ENCODE data around the gene SLC27A5.
A peak's percentile ranks its signal among the peaks of the same experiment; 100 is the strongest.

SLC27A5 gene

DNA sequence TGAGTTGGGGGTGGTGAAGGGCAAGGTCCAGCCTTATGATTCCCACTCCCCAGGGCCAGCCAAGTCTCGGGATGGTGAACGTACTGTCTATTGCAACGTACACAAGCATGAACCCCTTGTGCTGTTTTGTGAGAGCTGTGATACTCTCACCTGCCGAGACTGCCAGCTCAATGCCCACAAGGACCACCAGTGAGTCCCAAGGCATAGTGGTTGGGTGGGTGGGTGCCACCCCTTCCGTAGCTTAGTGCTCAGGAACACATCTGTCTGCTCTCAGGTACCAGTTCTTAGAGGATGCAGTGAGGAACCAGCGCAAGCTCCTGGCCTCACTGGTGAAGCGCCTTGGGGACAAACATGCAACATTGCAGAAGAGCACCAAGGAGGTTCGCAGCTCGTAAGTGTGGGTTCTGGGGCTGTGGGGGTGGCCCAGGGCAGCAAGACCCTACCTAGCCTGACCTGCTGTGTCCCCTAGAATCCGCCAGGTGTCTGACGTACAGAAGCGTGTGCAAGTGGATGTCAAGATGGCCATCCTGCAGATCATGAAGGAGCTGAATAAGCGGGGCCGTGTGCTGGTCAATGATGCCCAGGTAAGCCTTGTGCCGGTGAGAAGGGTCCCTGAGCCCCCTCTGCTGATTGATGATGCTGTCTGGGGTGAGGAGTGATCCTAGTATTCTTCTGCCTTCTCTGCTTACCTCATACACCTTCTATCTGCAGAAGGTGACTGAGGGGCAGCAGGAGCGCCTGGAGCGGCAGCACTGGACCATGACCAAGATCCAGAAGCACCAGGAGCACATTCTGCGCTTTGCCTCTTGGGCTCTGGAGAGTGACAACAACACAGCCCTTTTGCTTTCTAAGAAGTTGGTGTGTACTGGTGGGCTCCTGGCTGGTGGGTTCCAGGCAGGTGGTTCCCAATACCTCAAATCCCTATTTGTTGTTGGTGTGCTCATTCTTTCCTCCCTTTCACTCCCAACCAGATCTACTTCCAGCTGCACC lies 35.8 kb upstream of the SLC27A5 start:
- ATAC-seq (ENCODE audit: insufficient read depth, low read depth), result no peak
- Histone ChIP-seq H3K9me3 (ENCODE audit: insufficient read depth, low read length, severe bottlenecking) (no peaks in the 10 kb centered on the region), H3K36me3 (ENCODE audit: insufficient read depth, low read length) (peaks cover 80% of the 10 kb centered on the region), H3K27ac (ENCODE audit: low read length) (no peak overlapping the region), H3K4me2 (ENCODE audit: insufficient read depth, low read length) (peak overlapping the region; percentile 84; the same call in 1 of the 2 replicates), H3K4me3 (ENCODE audit: low read depth in 1 of 2, low read length in 2 of 2) (peak overlapping the region in 1 of 2 experiments; percentile 25; a peak in 2 of 4 replicates), H4K20me1 (ENCODE audit: insufficient read depth, low read length) (peaks cover 80% of the 10 kb centered on the region), H2AFZ (ENCODE audit: low read depth, low read length) (no peak overlapping the region), H3K4me1 (ENCODE audit: insufficient read depth, low read length) (peaks cover 73% of the 10 kb centered on the region), H3K9ac (ENCODE audit: low read depth, low read length) (no peak overlapping the region; the same call in 1 of the 2 replicates), H3K27me3 (ENCODE audit: insufficient read depth, low read length, poor library complexity) (no peaks in the 10 kb centered on the region), H3K79me2 (ENCODE audit: insufficient read depth, low read length) (peaks cover 72% of the 10 kb centered on the region)
- DNase-seq, result no peak
- TF ChIP-seq, protein P1, sequence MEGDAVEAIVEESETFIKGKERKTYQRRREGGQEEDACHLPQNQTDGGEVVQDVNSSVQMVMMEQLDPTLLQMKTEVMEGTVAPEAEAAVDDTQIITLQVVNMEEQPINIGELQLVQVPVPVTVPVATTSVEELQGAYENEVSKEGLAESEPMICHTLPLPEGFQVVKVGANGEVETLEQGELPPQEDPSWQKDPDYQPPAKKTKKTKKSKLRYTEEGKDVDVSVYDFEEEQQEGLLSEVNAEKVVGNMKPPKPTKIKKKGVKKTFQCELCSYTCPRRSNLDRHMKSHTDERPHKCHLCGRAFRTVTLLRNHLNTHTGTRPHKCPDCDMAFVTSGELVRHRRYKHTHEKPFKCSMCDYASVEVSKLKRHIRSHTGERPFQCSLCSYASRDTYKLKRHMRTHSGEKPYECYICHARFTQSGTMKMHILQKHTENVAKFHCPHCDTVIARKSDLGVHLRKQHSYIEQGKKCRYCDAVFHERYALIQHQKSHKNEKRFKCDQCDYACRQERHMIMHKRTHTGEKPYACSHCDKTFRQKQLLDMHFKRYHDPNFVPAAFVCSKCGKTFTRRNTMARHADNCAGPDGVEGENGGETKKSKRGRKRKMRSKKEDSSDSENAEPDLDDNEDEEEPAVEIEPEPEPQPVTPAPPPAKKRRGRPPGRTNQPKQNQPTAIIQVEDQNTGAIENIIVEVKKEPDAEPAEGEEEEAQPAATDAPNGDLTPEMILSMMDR (IDR thresholded peaks at IDR 0.05; ENCODE audit: borderline replicate concordance, extremely low read depth, low read length, poor library complexity, severe bottlenecking), result no peak
- no peak for TF ChIP-seq EZH2 (IDR thresholded peaks at IDR 0.05; ENCODE audit: borderline replicate concordance, low read depth, low read length, severe bottlenecking)

DNA sequence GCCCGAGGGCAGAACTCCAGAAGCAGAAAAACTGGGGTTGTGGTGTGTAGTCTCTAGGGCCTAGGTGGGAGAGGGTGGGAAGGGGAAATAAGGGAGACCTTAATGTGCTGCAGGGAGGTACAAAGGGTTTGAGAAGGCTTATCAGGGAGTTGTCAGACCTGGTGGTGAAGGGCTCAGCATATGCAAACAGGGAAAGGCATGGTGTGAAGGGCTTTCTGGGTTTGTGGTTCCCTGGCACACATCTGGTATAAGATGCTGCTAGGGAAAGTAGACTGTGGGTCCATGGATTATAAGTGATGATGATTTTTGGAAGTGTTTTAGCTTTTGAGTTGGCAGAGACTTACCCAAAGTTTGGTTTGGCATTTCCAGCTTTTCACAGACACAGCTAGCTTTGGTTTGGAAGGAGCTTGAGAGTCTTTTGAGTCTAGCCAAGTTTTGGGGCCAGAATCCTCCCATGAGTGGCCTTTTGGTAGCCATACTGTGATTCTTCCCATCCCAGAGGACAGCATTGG lies 34.3 kb upstream of the SLC27A5 start:
- Histone ChIP-seq H3K79me2 (ENCODE audit: insufficient read depth, low read length) (peaks cover 65% of the 10 kb centered on the region), H3K27ac (ENCODE audit: low read length) (peak overlapping the region; percentile 93), H3K4me3 (ENCODE audit: low read depth in 1 of 2, low read length in 2 of 2) (peak overlapping the region; percentile 93 to 100; a peak in 3 of 4 replicates), H4K20me1 (ENCODE audit: insufficient read depth, low read length) (peaks cover 65% of the 10 kb centered on the region), H3K9ac (ENCODE audit: low read depth, low read length) (peak overlapping the region; percentile 98), H3K36me3 (ENCODE audit: insufficient read depth, low read length) (peaks cover 65% of the 10 kb centered on the region), H2AFZ (ENCODE audit: low read depth, low read length) (no peak overlapping the region), H3K4me2 (ENCODE audit: insufficient read depth, low read length) (peak overlapping the region; percentile 84), H3K27me3 (ENCODE audit: insufficient read depth, low read length, poor library complexity) (no peaks in the 10 kb centered on the region), H3K4me1 (ENCODE audit: insufficient read depth, low read length) (peaks cover 59% of the 10 kb centered on the region), H3K9me3 (ENCODE audit: insufficient read depth, low read length, severe bottlenecking) (no peaks in the 10 kb centered on the region)
- no peak for ATAC-seq (ENCODE audit: insufficient read depth, low read depth)
- TF ChIP-seq EZH2 (IDR thresholded peaks at IDR 0.05; ENCODE audit: borderline replicate concordance, low read depth, low read length, severe bottlenecking), result no peak
- TF ChIP-seq, protein P1 (IDR thresholded peaks at IDR 0.05; ENCODE audit: borderline replicate concordance, extremely low read depth, low read length, poor library complexity, severe bottlenecking), result no peak
- no peak for DNase-seq

GRCh38 chr19:58545286-58546018 lies 33.7 kb upstream of the SLC27A5 start:
- DNase-seq (no peak), ATAC-seq (ENCODE audit: insufficient read depth, low read depth) (no peak)
- Histone ChIP-seq H4K20me1 (ENCODE audit: insufficient read depth, low read length) (peaks cover 59% of the 10 kb centered on the region), H3K4me2 (ENCODE audit: insufficient read depth, low read length) (peak overlapping the region; percentile 84), H3K27me3 (ENCODE audit: insufficient read depth, low read length, poor library complexity) (peaks cover 2% of the 10 kb centered on the region), H3K79me2 (ENCODE audit: insufficient read depth, low read length) (peaks cover 60% of the 10 kb centered on the region), H2AFZ (ENCODE audit: low read depth, low read length) (no peak overlapping the region), H3K27ac (ENCODE audit: low read length) (peak overlapping the region; percentile 93), H3K36me3 (ENCODE audit: insufficient read depth, low read length) (peaks cover 58% of the 10 kb centered on the region), H3K9me3 (ENCODE audit: insufficient read depth, low read length, severe bottlenecking) (no peaks in the 10 kb centered on the region), H3K9ac (ENCODE audit: low read depth, low read length) (peak overlapping the region; percentile 98), H3K4me1 (ENCODE audit: insufficient read depth, low read length) (peaks cover 58% of the 10 kb centered on the region), H3K4me3 (ENCODE audit: low read depth in 1 of 2, low read length in 2 of 2) (peak overlapping the region; percentile 93 to 100)
- TF ChIP-seq, protein P1 (IDR thresholded peaks at IDR 0.05; ENCODE audit: borderline replicate concordance, extremely low read depth, low read length, poor library complexity, severe bottlenecking), result no peak
- TF ChIP-seq EZH2 (IDR thresholded peaks at IDR 0.05; ENCODE audit: borderline replicate concordance, low read depth, low read length, severe bottlenecking), result no peak

Measured in DND-41 (cell line).